GM12878 (cell line): ENCODE results near the gene PJA1. TPM values are rescaled to one million over a fixed set of nuclear protein-coding genes. Genes with fewer than 3 reads are reported as not detected.

Experiments
- ATAC-seq: fragments of 200-7000 bp; cut with Tn5 transposase; 3 replicates; pipeline ENCODE4 v1.9.1; 2020; ENCODE audit warnings: mild to moderate bottlenecking, moderate library complexity
- BruUV-seq: library from RNA; stranded (reverse); fragments of 400-500 nt; replicated peaks from 2 replicates; lab custom pipeline; 2021; lab: Mats Ljungman, UMichigan
- CTCF ChIA-PET: fragments of 300-600 bp; sonication (Branson Sonifier 250); formaldehyde crosslinking; extraction: SDS; loops from one replicate; lab custom pipeline; 2021; ENCODE audit warnings: inconsistent platforms; lab: Yijun Ruan, JAX
- POLR2A ChIA-PET: fragments of 350-600 bp; formaldehyde crosslinking; extraction: SDS; loops from one replicate; lab custom pipeline; 2021; ENCODE audit warnings: inconsistent platforms; lab: Charles Lee
- RAD21 ChIA-PET: fragments of 300-600 bp; sonication (Branson Sonifier 250); formaldehyde crosslinking; loops from one replicate; lab custom pipeline; 2023; ENCODE audit warnings: antibody characterized with exemption; ENCODE audit not compliant: unreplicated experiment; lab: Charles Lee
- SMC1A ChIA-PET: fragments of 300-600 bp; sonication (Branson Sonifier 250); formaldehyde crosslinking; loops from one replicate; lab custom pipeline; 2023; ENCODE audit not compliant: unreplicated experiment, uncharacterized antibody; lab: Charles Lee
- DNase-seq: peaks from one replicate; pipeline ENCODE4 v3.0.0-alpha.2; 2011; ENCODE audit warnings: low read depth, low spot score
- FAIRE-seq: peaks from 3 replicates; lab custom pipeline; 2011; peaks lifted over from hg19 to GRCh38; lab: Jason Lieb, UNC
- H2AFZ ChIP-seq: 2 replicates; pipeline ENCODE4 v1.6.0; 2011; ENCODE audit warnings: low read depth, low read length, control low read depth; ENCODE audit not compliant: control insufficient read depth
- H3K27ac ChIP-seq: 2 replicates; pipeline ENCODE4 v1.5.1; 2011; ENCODE audit warnings: control low read depth; ENCODE audit not compliant: control insufficient read depth, insufficient read depth
- H3K27me3 ChIP-seq, 2 experiments: replicated peaks in 1 of 2; 2 replicates each; pipeline versions ENCODE4 v1.6.0 to v1.6.1; 2011; ENCODE audit warnings: low read length in 1 of 2; ENCODE audit not compliant: control insufficient read depth in 2 of 2, insufficient read depth in 2 of 2
- H3K36me3 ChIP-seq, 2 experiments: 2 replicates each; pipeline ENCODE4 v1.5.1; 2011; ENCODE audit warnings: low read length in 1 of 2; ENCODE audit not compliant: control insufficient read depth in 2 of 2, insufficient read depth in 2 of 2
- H3K4me1 ChIP-seq: 2 replicates; pipeline ENCODE4 v1.6.1; 2011; ENCODE audit warnings: mild to moderate bottlenecking, low read length, moderate library complexity, mixed read lengths; ENCODE audit not compliant: control insufficient read depth, insufficient read depth
- H3K4me2 ChIP-seq: 2 replicates; pipeline ENCODE4 v1.6.0; 2011; ENCODE audit warnings: control low read depth; ENCODE audit not compliant: control insufficient read depth, insufficient read depth
- H3K4me3 ChIP-seq: fragments of 200-600 bp; sonication (generic); 2 replicates; pipeline ENCODE4 v1.5.1; 2016
- H3K79me2 ChIP-seq: 2 replicates; pipeline ENCODE4 v1.6.0; 2011; ENCODE audit warnings: low read length; ENCODE audit not compliant: control insufficient read depth, insufficient read depth
- H3K9ac ChIP-seq: 2 replicates; pipeline ENCODE4 v1.8.0; 2011; ENCODE audit warnings: low read length, control low read depth, mixed read lengths; ENCODE audit not compliant: control insufficient read depth, insufficient read depth
- H3K9me3 ChIP-seq: replicated peaks from 3 replicates; pipeline ENCODE4 v1.5.1; 2011; ENCODE audit warnings: mild to moderate bottlenecking, low read length; ENCODE audit not compliant: control insufficient read depth, insufficient read depth
- H4K20me1 ChIP-seq: 2 replicates; pipeline ENCODE4 v1.6.0; 2011; ENCODE audit not compliant: control insufficient read depth, insufficient read depth
- CHD1 ChIP-seq: IDR thresholded peaks from 2 replicates; pipeline ENCODE4 v1.6.1; 2012; ENCODE audit warnings: low read depth, low read length, improper control_type of control experiment
- CHD4 ChIP-seq: fragments of 200-600 bp; sonication (generic); IDR thresholded peaks from 2 replicates; pipeline ENCODE4 v1.6.1; 2016; ENCODE audit warnings: mild to moderate bottlenecking
- EED ChIP-seq: sonication (generic); IDR thresholded peaks from 2 replicates; pipeline ENCODE4 v1.6.1; 2016; ENCODE audit warnings: antibody characterized with exemption, low read depth
- ESRRA ChIP-seq: IDR thresholded peaks from 2 replicates; pipeline ENCODE4 v1.6.1; 2012; ENCODE audit warnings: mild to moderate bottlenecking, low read length, improper control_type of control experiment
- MYB ChIP-seq: fragments of 150-350 bp; IDR thresholded peaks from 2 replicates; pipeline ENCODE4 v1.6.1; 2014; ENCODE audit warnings: mild to moderate bottlenecking, low read depth, low read length, borderline replicate concordance
- NFIC ChIP-seq: IDR thresholded peaks from 2 replicates; pipeline ENCODE4 v1.6.1; 2012; ENCODE audit warnings: low read depth, mild to moderate bottlenecking, inconsistent platforms, low read length, moderate library complexity
- PML ChIP-seq: IDR thresholded peaks from 2 replicates; pipeline ENCODE4 v1.6.1; 2012; ENCODE audit warnings: low read length, inconsistent platforms
- SUPT20H ChIP-seq: IDR thresholded peaks from 2 replicates; pipeline ENCODE4 v1.6.1; 2011; ENCODE audit warnings: low read depth, mild to moderate bottlenecking, low read length, moderate library complexity, borderline replicate concordance; ENCODE audit not compliant: control insufficient read depth
- TARDBP ChIP-seq: IDR thresholded peaks from 2 replicates; pipeline ENCODE4 v1.6.1; 2016; ENCODE audit warnings: borderline replicate concordance
- TCF3 ChIP-seq: IDR thresholded peaks from 2 replicates; pipeline ENCODE4 v1.6.1; 2012; ENCODE audit warnings: low read depth, mild to moderate bottlenecking, low read length, borderline replicate concordance; ENCODE audit not compliant: insufficient read depth
- WGBS: methylation state at CpG from one replicate; pipeline ENCODE4 v1.1.6; 2016; ENCODE audit warnings: low lambda C conversion rate; ENCODE audit not compliant: insufficient replicate concordance, insufficient coverage; ENCODE audit errors: missing lambda C conversion rate; 5-methylcytosine and 5-hydroxymethylcytosine counted together
- in situ Hi-C: fragments of 300-500 bp; cut with MboI; formaldehyde crosslinking; loops from 9 replicates; pipeline ENCODE4 v1.14.3; 2018; ENCODE audit warnings: mixed read lengths
- intact Hi-C: fragments of 100-400 bp; cut with micrococcal nuclease; formaldehyde crosslinking; loops from one replicate; pipeline ENCODE4 v1.14.2; 2022; ENCODE audit not compliant: unreplicated experiment
- polyA plus RNA-seq, 11 experiments: library from polyadenylated mRNA; depleted of rRNA in 4 of 11; unstranded in 6 of 11; stranded (reverse) in 5 of 11; fragments of >200 nt; fragmentation: Nextera tagmentation in 4 of 11; fragmentation: Illumina TruSeq in 1 of 11; extraction: Ambion mirVana in 4 of 11; extraction: Trizol in 1 of 11; gene quantifications; 1 replicate in 1 of 11; 2 replicates in 10 of 11; pipeline versions ENCODE4 v1.2.1 to v1.2.3, GENCODE V29; 2011 to 2016; ENCODE audit warnings: inconsistent platforms in 2 of 11, missing spikeins in 2 of 11, low read depth in 1 of 11
- total RNA-seq, 4 experiments: library from RNA; depleted of rRNA in 3 of 4; stranded (reverse); fragments of >200 nt in 3 of 4; fragmentation: Illumina TruSeq in 1 of 4; extraction: Trizol in 1 of 4; gene quantifications; 2 replicates each; pipeline versions ENCODE4 v1.2.1 to v1.2.3, GENCODE V29; 2013 to 2021
- TF ChIP-seq, protein P1 (sequence below): IDR thresholded peaks from 2 replicates; pipeline ENCODE4 v1.6.1; 2012; ENCODE audit warnings: low read depth, low read length, improper control_type of control experiment
- TF ChIP-seq, protein P2 (sequence below): fragments of 450-650 bp; IDR thresholded peaks from 2 replicates; pipeline ENCODE4 v1.6.1; 2016; ENCODE audit warnings: mild to moderate bottlenecking, moderate library complexity, borderline replicate concordance
- TF ChIP-seq, protein P3 (sequence below): IDR thresholded peaks from 2 replicates; pipeline ENCODE4 v1.6.1; 2011; ENCODE audit warnings: low read depth, low read length, improper control_type of control experiment, borderline replicate concordance
- TF ChIP-seq, protein P4 (sequence below): IDR thresholded peaks from 2 replicates; pipeline ENCODE4 v1.6.1; 2011; ENCODE audit warnings: borderline replicate concordance, low read depth, mild to moderate bottlenecking, moderate library complexity, low read length; ENCODE audit not compliant: insufficient read depth, poor library complexity, severe bottlenecking

PJA1 gene
- total and polyA plus RNA-seq, 10 of the 15 experiments (the other 5 are each of a cell fraction or from before 2014, with no cell fraction given) = 5.2 to 19.5 (median 10.8) TPM

DNA sequence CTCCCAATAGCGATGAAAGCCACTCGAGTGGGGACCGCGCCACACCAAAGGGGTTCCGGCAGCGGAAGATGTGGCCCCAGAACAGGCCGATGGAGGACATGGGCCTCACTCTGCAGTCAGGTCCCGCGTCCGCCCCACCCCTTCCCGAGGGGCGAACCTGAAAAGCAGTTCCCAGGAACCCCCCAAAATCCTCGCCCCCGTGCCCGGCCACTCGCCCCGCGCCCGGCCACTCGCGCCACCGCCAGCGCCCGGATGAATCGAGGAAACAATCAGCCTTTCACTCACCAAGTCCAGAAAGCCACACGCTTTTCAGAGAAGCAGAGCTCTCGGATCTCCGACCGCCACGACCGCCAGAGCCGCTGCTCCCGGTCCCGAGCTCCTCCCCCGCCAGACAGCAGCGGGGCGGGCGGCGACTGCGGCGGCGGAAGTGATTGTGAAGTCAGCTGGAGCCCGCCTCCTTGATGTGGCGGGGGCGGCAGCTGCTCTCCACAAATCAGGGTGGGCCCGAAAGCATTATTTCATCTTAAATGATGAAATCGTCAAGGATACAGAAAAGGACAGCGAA, at the start of gene PJA1 (continued):
- TF ChIP-seq, protein P1, sequence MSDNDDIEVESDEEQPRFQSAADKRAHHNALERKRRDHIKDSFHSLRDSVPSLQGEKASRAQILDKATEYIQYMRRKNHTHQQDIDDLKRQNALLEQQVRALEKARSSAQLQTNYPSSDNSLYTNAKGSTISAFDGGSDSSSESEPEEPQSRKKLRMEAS = no peak

DNA sequence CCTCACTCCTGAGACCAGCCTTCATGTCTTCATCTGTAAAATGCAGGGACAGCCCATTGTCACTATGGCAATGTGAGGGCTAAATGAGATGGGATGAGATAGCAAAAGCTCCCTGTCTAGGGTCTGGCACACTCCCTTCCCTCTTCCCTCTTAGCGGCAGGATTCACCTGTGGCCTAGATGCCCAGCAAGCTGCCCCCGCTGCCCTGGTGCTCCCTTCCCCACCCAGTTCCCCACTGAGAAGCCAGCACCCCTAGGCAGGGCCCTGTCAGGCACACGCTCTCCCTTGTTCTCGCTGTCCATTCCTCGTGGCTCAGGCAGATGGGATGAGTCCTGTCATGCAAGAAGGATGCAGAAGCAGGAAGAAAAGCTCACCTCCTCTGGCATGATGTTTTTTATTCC, 49.2 kb upstream of the PJA1 start:
- intact Hi-C loops (no loop called here), in situ Hi-C loops (no loop called here)
- BruUV-seq = no TSS peak
- H3K79me2 ChIP-seq = no peaks in the 10 kb centered on the region
- POLR2A ChIA-PET = no interaction called here
- H3K27ac ChIP-seq = no peak overlapping the region
- H3K9ac ChIP-seq = no peak overlapping the region
- WGBS = 20% methylated on average over 5 of the region's 5 CpGs
- no peak overlapping the region for H3K4me3 ChIP-seq
- no peak overlapping the region for H3K4me2 ChIP-seq
- DNase-seq = no peak
- 0 out of 4 replicates have a peak, but pooled peaks cover 0 to 5% of the 10 kb centered on the region in 2 experiments for H3K27me3 ChIP-seq
- RAD21 ChIA-PET = no interaction called here
- H2AFZ ChIP-seq = no peak overlapping the region
- no peak for FAIRE-seq
- no peaks in the 10 kb centered on the region for H3K4me1 ChIP-seq
- CTCF ChIA-PET = no interaction called here
- H3K9me3 ChIP-seq = no peaks in the 10 kb centered on the region
- SMC1A ChIA-PET = no interaction called here
- H3K36me3 ChIP-seq = no peaks in the 10 kb centered on the region
- H4K20me1 ChIP-seq = no peaks in the 10 kb centered on the region
- no peak for ATAC-seq
- TF ChIP-seq, protein P2, sequence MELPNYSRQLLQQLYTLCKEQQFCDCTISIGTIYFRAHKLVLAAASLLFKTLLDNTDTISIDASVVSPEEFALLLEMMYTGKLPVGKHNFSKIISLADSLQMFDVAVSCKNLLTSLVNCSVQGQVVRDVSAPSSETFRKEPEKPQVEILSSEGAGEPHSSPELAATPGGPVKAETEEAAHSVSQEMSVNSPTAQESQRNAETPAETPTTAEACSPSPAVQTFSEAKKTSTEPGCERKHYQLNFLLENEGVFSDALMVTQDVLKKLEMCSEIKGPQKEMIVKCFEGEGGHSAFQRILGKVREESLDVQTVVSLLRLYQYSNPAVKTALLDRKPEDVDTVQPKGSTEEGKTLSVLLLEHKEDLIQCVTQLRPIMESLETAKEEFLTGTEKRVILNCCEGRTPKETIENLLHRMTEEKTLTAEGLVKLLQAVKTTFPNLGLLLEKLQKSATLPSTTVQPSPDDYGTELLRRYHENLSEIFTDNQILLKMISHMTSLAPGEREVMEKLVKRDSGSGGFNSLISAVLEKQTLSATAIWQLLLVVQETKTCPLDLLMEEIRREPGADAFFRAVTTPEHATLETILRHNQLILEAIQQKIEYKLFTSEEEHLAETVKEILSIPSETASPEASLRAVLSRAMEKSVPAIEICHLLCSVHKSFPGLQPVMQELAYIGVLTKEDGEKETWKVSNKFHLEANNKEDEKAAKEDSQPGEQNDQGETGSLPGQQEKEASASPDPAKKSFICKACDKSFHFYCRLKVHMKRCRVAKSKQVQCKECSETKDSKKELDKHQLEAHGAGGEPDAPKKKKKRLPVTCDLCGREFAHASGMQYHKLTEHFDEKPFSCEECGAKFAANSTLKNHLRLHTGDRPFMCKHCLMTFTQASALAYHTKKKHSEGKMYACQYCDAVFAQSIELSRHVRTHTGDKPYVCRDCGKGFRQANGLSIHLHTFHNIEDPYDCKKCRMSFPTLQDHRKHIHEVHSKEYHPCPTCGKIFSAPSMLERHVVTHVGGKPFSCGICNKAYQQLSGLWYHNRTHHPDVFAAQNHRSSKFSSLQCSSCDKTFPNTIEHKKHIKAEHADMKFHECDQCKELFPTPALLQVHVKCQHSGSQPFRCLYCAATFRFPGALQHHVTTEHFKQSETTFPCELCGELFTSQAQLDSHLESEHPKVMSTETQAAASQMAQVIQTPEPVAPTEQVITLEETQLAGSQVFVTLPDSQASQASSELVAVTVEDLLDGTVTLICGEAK = no peak
- TF ChIP-seq, protein P3, sequence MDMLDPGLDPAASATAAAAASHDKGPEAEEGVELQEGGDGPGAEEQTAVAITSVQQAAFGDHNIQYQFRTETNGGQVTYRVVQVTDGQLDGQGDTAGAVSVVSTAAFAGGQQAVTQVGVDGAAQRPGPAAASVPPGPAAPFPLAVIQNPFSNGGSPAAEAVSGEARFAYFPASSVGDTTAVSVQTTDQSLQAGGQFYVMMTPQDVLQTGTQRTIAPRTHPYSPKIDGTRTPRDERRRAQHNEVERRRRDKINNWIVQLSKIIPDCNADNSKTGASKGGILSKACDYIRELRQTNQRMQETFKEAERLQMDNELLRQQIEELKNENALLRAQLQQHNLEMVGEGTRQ = no peak
- TF ChIP-seq PML (no peak), ESRRA (no peak), CHD4 (no peak), CHD1 (no peak), TARDBP (no peak), EED (no peak), MYB (no peak), TCF3 (no peak), SUPT20H (no peak), NFIC (no peak)
- TF ChIP-seq, protein P4, sequence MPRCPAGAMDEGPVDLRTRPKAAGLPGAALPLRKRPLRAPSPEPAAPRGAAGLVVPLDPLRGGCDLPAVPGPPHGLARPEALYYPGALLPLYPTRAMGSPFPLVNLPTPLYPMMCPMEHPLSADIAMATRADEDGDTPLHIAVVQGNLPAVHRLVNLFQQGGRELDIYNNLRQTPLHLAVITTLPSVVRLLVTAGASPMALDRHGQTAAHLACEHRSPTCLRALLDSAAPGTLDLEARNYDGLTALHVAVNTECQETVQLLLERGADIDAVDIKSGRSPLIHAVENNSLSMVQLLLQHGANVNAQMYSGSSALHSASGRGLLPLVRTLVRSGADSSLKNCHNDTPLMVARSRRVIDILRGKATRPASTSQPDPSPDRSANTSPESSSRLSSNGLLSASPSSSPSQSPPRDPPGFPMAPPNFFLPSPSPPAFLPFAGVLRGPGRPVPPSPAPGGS = no peak
